HEK293T (cell line): Measurements from ENCODE around the gene ACOT7.

Source experiments
- ARNT ChIP-seq: fragments of 450-650 bp; IDR thresholded peaks from 2 replicates; pipeline ENCODE4 v1.6.1; 2017; ENCODE audit warnings: mild to moderate bottlenecking
- ELF4 ChIP-seq: fragments of 450-650 bp; IDR thresholded peaks from 2 replicates; pipeline ENCODE4 v1.6.1; 2017; ENCODE audit warnings: antibody characterized with exemption
- FOXA1 ChIP-seq: fragments of 450-650 bp; IDR thresholded peaks from 2 replicates; pipeline ENCODE4 v1.6.1; 2016; ENCODE audit warnings: mild to moderate bottlenecking
- L3MBTL2 ChIP-seq: fragments of 450-650 bp; conservative IDR thresholded peaks from 2 replicates; pipeline ENCODE4 v1.6.1; 2016; ENCODE audit warnings: mild to moderate bottlenecking
- SUZ12 ChIP-seq: fragments of 450-650 bp; IDR thresholded peaks from 2 replicates; pipeline ENCODE4 v1.6.1; 2016; ENCODE audit warnings: mild to moderate bottlenecking
- TARDBP ChIP-seq: fragments of 450-650 bp; IDR thresholded peaks from 2 replicates; pipeline ENCODE4 v1.6.1; 2016
- ZNF384 ChIP-seq: fragments of 450-650 bp; IDR thresholded peaks from 2 replicates; pipeline ENCODE4 v1.6.1; 2016

- no peak for TF ChIP-seq ELF4
- no peak for TF ChIP-seq FOXA1
- no peak for TF ChIP-seq ZNF384
- no peak for TF ChIP-seq ARNT
- no peak for TF ChIP-seq SUZ12
- no peak for TF ChIP-seq L3MBTL2
- no peak for TF ChIP-seq TARDBP
These were observed 160.2 kb downstream of the ACOT7 start for GRCh38 chr1:6233376-6233775.
